Uterus (tissue), 2 donors: ENCODE results near the gene SMNDC1.

Source experiments
- CTCF ChIP-seq, 4 experiments: fragments of 200-600 bp in 2 of 4; fragments of 450-650 bp in 2 of 4; sonication (generic) in 2 of 4; IDR thresholded peaks; one replicate each; pipeline ENCODE4 v1.5.1; 2016 to 2019; ENCODE audit warnings: antibody characterized with exemption in 4 of 4, mild to moderate bottlenecking in 2 of 4, moderate library complexity in 1 of 4
- POLR2A ChIP-seq, 2 donors: fragments of 450-650 bp; IDR thresholded peaks; one replicate each; pipeline ENCODE4 v1.6.1; 2016; ENCODE audit warnings: antibody characterized with exemption in 2 of 2, mild to moderate bottlenecking in 1 of 2, moderate library complexity in 1 of 2

GRCh38 chr10:110340816-110341215 is 36.1 kb upstream of the SMNDC1 start:
- TF ChIP-seq CTCF (IDR thresholded peaks at IDR 0.05), result no peak
- no peak for TF ChIP-seq POLR2A (IDR thresholded peaks at IDR 0.05)
